GM10248 (cell line): ENCODE data around the gene PNPLA7.
"Not testable (repeated sequence)": the region's sequence is repeated elsewhere in the genome, so short reads cannot be mapped to it uniquely, and the experiment has no call there.

Experiments
- CTCF ChIA-PET: fragments of 300-600 bp; sonication (Branson Sonifier 250); formaldehyde crosslinking; extraction: SDS; loops from one replicate; lab custom pipeline; 2021; ENCODE audit warnings: antibody characterized with exemption; lab: Yijun Ruan, JAX
- POLR2A ChIA-PET: fragments of 350-650 bp; sonication (Branson Sonifier 250); formaldehyde crosslinking; extraction: SDS; loops from one replicate; lab custom pipeline; 2020; ENCODE audit warnings: antibody characterized with exemption; lab: Yijun Ruan, JAX
- DNase-seq: peaks from one replicate; pipeline ENCODE4 v3.0.0; 2012; ENCODE audit errors: extremely low spot score
- CTCF ChIP-seq: IDR thresholded peaks from 2 replicates; pipeline ENCODE4 v1.5.1; 2012; ENCODE audit warnings: mild to moderate bottlenecking, low read depth; ENCODE audit errors: extremely low read depth, missing control alignments, control extremely low read depth

Gene PNPLA7

GRCh38 chr9:137522746-137523455 lies 27.3 kb downstream of the PNPLA7 start:
- CTCF ChIA-PET = interaction anchor here (1.2 kb wide), 1 partner anchor 14 kb away, joined by 5 read pairs; no protein-coding TSS in a partner anchor
- DNase-seq = no peak
- POLR2A ChIA-PET = no interaction called here
- no peak for TF ChIP-seq CTCF

- POLR2A ChIA-PET = no interaction called here
- DNase-seq = no peak
- CTCF ChIA-PET = interaction anchor here (0.8 kb wide), 1 partner anchor 14 kb away, joined by 3 read pairs; no protein-coding TSS in a partner anchor
- TF ChIP-seq CTCF = no peak
Observed at GRCh38 chr9:137521405-137521985, 28.7 kb downstream of the PNPLA7 start.

GRCh38 chr9:137520614-137521404 lies 29.4 kb downstream of the PNPLA7 start:
- CTCF ChIA-PET = interaction anchor here (0.8 to 1.2 kb wide), 2 partner anchors 14 to 234 kb away, joined by 3 to 4 read pairs; no protein-coding TSS in a partner anchor
- TF ChIP-seq CTCF = no peak
- DNase-seq = no peak
- POLR2A ChIA-PET = no interaction called here

GRCh38 chr9:137519553-137519952 lies 30.6 kb downstream of the PNPLA7 start:
- ChIA-PET CTCF (no interaction called here), POLR2A (no interaction called here)
- TF ChIP-seq CTCF = no peak
- no peak for DNase-seq

- DNase-seq, POLR2A ChIA-PET, CTCF ChIA-PET: not testable (repeated sequence)
Observed at GRCh38 chr9:137518661-137519459, 31.3 kb downstream of the PNPLA7 start.

GRCh38 chr9:137516144-137516917 lies 33.9 kb downstream of the PNPLA7 start:
- ChIA-PET CTCF (interaction anchor here (0.8 kb wide), 1 partner anchor 11 kb away, joined by 3 read pairs; no protein-coding TSS in a partner anchor), POLR2A (no interaction called here)
- TF ChIP-seq CTCF = no peak
- DNase-seq = no peak
